ENCODE data around the gene OPALIN. TPM values are rescaled to one million over a fixed set of nuclear protein-coding genes. Genes with fewer than 3 reads are reported as not detected.

Gene OPALIN
- total and polyA plus RNA-seq, 9 of the 15 experiments (the other 6 are each of a cell fraction or from before 2014, with no cell fraction given): not detected

DNA sequence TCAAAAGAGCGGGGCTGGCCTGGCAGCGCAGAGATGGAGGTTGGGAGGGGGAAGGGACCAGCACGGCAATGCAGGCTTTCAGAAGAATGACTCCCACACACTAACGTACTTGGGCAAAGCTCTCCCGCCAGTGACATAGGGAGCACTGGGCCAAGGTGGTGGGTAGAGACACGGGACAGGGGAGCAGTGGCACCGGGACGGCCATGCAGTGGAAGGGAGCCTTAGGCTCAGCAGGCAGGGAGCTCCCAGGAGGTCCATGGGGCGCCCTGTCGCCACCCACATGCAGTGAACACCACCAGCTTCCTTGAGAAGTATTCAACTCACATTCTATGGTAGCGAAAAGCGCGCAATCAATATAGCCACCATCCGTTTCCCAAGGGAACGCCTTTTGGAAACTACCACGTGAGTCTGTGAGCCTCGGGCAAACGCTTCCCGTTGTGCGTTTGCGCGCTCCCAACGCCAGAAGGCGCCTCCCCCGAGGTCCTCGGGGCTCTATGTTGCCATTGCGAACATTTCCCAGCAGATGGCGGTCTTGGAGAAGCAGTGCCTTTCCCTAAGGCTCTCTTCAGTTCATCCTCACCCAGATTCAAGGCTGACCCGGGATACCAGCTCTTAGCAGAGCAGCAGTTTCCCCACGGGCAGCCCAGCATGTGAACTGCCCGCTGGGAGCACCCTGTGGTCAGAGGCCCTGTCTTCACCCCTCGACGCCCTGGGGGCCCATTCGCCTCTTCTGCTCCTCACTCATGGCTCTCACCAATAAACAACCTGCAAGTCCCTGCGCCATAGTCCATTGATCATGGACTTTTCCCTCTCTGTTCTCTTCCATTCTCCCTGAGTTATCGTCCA, 16.4 kb upstream of the OPALIN start (continued):
- TF ChIP-seq, protein P1, sequence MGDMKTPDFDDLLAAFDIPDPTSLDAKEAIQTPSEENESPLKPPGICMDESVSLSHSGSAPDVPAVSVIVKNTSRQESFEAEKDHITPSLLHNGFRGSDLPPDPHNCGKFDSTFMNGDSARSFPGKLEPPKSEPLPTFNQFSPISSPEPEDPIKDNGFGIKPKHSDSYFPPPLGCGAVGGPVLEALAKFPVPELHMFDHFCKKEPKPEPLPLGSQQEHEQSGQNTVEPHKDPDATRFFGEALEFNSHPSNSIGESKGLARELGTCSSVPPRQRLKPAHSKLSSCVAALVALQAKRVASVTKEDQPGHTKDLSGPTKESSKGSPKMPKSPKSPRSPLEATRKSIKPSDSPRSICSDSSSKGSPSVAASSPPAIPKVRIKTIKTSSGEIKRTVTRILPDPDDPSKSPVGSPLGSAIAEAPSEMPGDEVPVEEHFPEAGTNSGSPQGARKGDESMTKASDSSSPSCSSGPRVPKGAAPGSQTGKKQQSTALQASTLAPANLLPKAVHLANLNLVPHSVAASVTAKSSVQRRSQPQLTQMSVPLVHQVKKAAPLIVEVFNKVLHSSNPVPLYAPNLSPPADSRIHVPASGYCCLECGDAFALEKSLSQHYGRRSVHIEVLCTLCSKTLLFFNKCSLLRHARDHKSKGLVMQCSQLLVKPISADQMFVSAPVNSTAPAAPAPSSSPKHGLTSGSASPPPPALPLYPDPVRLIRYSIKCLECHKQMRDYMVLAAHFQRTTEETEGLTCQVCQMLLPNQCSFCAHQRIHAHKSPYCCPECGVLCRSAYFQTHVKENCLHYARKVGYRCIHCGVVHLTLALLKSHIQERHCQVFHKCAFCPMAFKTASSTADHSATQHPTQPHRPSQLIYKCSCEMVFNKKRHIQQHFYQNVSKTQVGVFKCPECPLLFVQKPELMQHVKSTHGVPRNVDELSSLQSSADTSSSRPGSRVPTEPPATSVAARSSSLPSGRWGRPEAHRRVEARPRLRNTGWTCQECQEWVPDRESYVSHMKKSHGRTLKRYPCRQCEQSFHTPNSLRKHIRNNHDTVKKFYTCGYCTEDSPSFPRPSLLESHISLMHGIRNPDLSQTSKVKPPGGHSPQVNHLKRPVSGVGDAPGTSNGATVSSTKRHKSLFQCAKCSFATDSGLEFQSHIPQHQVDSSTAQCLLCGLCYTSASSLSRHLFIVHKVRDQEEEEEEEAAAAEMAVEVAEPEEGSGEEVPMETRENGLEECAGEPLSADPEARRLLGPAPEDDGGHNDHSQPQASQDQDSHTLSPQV (IDR thresholded peaks at IDR 0.05): no peak
- TF ChIP-seq, protein P2, sequence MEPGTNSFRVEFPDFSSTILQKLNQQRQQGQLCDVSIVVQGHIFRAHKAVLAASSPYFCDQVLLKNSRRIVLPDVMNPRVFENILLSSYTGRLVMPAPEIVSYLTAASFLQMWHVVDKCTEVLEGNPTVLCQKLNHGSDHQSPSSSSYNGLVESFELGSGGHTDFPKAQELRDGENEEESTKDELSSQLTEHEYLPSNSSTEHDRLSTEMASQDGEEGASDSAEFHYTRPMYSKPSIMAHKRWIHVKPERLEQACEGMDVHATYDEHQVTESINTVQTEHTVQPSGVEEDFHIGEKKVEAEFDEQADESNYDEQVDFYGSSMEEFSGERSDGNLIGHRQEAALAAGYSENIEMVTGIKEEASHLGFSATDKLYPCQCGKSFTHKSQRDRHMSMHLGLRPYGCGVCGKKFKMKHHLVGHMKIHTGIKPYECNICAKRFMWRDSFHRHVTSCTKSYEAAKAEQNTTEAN (CRISPR knock-in tag; IDR thresholded peaks at IDR 0.05): no peak
- TF ChIP-seq MAFG (tag; conservative IDR thresholded peaks at IDR 0.05) (no peak), FOXK1 (CRISPR knock-in tag; IDR thresholded peaks at IDR 0.05; ENCODE audit: borderline replicate concordance) (no peak), MEF2A (IDR thresholded peaks at IDR 0.05; ENCODE audit: control insufficient read depth, low read depth, low read length) (no peak), SREBF2 (CRISPR knock-in tag; IDR thresholded peaks at IDR 0.05) (no peak), RBM34 (IDR thresholded peaks at IDR 0.05; ENCODE audit: borderline replicate concordance, insufficient read depth, low read length) (no peak), SP1 (CRISPR knock-in tag; IDR thresholded peaks at IDR 0.05) (no peak), TCF3 (CRISPR knock-in tag; IDR thresholded peaks at IDR 0.05) (no peak), NRF1 (conservative IDR thresholded peaks at IDR 0.05 in 1 of 2, IDR thresholded peaks at IDR 0.05 in 1 of 2) (peak in 1 of 2 experiments; percentile 54; a peak in 3 of 4 replicates), RAD51 (IDR thresholded peaks at IDR 0.05; ENCODE audit: borderline replicate concordance, low read depth) (no peak), STAT5A (IDR thresholded peaks at IDR 0.05; ENCODE audit: borderline replicate concordance, low read length) (no peak), ARID2 (IDR thresholded peaks at IDR 0.05) (no peak)
- TF ChIP-seq, protein P3, sequence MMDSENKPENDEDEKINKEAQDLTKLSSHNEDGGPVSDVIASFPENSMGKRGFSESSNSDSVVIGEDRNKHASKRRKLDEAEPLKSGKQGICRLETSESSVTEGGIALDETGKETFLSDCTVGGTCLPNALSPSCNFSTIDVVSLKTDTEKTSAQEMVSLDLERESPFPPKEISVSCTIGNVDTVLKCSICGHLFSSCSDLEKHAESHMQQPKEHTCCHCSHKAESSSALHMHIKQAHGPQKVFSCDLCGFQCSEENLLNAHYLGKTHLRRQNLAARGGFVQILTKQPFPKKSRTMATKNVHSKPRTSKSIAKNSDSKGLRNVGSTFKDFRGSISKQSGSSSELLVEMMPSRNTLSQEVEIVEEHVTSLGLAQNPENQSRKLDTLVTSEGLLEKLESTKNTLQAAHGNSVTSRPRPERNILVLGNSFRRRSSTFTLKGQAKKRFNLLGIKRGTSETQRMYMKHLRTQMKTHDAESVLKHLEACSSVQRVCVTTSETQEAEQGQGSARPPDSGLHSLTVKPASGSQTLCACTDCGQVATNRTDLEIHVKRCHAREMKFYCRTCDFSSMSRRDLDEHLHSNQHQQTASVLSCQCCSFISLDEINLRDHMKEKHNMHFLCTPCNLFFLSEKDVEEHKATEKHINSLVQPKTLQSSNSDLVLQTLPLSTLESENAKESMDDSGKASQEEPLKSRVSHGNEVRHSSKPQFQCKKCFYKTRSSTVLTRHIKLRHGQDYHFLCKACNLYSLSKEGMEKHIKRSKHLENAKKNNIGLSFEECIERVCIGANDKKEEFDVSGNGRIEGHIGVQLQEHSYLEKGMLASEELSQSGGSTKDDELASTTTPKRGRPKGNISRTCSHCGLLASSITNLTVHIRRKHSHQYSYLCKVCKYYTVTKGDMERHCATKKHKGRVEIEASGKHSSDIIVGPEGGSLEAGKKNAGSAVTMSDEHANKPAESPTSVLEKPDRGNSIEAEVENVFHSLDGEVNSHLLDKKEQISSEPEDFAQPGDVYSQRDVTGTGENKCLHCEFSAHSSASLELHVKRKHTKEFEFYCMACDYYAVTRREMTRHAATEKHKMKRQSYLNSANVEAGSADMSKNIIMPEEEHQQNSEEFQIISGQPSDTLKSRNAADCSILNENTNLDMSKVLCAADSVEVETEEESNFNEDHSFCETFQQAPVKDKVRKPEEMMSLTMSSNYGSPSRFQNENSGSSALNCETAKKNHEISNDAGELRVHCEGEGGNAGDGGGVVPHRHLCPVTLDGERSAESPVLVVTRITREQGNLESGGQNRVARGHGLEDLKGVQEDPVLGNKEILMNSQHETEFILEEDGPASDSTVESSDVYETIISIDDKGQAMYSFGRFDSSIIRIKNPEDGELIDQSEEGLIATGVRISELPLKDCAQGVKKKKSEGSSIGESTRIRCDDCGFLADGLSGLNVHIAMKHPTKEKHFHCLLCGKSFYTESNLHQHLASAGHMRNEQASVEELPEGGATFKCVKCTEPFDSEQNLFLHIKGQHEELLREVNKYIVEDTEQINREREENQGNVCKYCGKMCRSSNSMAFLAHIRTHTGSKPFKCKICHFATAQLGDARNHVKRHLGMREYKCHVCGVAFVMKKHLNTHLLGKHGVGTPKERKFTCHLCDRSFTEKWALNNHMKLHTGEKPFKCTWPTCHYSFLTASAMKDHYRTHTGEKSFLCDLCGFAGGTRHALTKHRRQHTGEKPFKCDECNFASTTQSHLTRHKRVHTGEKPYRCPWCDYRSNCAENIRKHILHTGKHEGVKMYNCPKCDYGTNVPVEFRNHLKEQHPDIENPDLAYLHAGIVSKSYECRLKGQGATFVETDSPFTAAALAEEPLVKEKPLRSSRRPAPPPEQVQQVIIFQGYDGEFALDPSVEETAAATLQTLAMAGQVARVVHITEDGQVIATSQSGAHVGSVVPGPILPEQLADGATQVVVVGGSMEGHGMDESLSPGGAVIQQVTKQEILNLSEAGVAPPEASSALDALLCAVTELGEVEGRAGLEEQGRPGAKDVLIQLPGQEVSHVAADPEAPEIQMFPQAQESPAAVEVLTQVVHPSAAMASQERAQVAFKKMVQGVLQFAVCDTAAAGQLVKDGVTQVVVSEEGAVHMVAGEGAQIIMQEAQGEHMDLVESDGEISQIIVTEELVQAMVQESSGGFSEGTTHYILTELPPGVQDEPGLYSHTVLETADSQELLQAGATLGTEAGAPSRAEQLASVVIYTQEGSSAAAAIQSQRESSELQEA (IDR thresholded peaks at IDR 0.05; ENCODE audit: low read depth): no peak

All from K562 (cell line).